Hepatic stellate cell (primary cell): ENCODE results near the gene CX3CR1.
"Not testable (repeated sequence)": the region's sequence is repeated elsewhere in the genome, so short reads cannot be mapped to it uniquely, and the experiment has no call there.

Experiments
- DNase-seq: peaks from one replicate; pipeline ENCODE4 v3.0.0; 2011; ENCODE audit warnings: low spot score

CX3CR1 gene

DNA sequence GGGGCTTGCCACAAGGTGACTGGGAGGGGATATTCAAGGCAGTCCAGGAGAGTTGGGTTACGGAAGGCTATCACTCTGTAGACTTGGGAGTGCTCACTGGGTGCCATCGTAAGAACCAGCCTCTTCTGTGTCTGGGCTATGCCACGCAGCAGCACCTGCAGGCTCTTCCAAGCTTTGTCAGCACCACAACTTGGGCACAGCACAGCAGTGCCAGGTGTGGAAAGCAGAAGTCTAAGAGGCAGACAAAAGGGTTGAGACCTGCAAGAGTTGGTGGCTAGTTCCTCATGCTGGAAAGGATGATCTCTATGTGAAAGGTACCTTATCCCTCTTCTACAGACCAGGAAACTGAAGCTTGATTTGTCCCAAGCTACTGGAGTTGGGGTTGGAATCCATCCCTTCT lies 15.8 kb downstream of the CX3CR1 start:
- no peak for DNase-seq

DNA sequence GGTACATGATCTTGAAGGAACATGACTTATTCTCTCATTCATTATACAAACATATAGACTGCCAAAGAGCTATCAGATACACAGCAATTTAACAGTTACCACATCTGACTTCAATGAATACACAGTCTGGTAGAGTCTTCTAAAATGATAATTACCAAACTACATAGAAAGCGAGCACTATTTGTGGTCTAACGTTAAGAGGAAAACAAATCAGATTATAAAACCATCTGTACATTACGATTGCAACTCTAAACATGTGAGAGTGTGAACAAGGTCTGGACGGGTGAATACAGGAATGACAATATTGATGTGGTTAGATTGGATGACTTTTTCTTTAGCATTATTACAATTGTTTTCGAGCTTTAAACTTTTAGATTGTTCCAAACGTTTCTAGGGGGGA lies 16.3 kb downstream of the CX3CR1 start:
- DNase-seq, result no peak

DNA sequence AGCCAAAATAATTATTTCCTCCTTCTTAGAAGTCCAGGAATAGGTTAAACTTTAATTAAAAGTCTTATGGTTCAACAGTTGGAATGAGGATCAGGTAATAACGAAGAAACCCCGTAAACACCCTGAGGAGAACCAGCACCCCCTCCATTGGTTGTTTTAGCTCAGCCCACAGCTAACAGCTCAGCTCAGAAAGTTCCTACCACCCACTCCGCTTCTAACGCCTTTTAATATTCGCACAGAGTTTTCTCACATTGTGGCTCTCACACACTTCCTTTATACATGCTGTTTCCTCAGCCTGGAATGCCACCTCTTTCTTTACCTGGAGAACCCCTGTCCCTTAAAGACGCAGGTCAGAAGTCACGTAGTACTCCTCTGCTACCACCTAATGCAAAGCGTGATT lies 17.0 kb downstream of the CX3CR1 start:
- no peak for DNase-seq

DNA sequence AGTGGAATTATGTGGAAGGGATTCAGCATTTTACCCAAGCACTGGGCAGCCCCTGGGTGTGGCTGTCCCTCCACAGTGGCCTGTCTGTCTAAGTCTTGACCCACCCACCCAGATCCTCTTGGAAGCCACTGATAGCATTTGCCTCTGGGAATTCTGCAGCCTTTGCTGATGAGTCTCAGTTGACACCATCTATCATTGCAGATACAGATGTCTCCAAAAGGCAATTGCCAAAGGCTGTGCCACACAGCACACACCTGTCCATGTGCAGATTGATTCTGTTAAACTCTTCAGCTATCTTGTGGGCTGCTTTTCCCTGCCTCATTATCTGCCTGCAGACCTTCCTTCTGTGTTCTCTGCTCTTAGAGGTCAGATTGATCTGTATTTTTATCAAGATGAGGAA lies 18.1 kb downstream of the CX3CR1 start:
- DNase-seq, result no peak

DNA sequence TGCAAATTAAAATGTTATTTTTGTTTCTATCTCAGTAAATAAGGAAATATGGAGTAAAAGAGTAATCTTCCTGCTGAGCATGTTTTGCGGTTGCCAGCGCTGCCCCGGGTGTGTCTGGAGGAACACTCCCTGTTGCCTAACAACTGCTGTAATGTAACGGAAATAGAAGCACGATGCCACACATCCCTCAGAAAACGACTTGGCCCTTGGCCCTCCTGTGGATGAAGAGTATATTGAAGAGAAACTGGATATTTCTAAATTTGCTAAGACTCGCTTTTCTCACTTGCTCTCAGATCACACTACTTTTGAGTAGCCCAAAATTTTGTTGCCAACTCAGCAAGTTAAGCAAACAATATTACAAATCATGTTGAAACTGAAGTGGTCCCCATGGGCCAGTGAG lies 18.9 kb downstream of the CX3CR1 start:
- peak; percentile 95 for DNase-seq

DNA sequence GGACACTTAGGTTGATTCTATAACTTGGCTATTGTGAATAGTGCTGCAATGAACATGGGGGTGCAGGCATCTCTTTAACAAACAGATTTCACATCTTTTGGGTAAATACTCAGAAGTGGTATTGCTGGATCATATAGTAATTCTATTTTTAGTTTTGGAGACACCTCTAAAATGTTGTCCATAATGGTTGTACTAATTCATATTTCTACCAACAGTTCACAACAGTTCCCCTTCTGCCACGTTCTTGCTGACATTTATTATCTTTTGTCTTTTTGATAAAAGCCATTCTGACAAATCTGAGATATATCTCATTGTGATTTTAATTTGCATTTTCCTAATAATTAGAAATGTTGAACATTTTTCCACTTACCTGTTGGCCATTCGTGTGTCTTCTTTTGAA lies 19.5 kb downstream of the CX3CR1 start:
- no peak for DNase-seq

DNA sequence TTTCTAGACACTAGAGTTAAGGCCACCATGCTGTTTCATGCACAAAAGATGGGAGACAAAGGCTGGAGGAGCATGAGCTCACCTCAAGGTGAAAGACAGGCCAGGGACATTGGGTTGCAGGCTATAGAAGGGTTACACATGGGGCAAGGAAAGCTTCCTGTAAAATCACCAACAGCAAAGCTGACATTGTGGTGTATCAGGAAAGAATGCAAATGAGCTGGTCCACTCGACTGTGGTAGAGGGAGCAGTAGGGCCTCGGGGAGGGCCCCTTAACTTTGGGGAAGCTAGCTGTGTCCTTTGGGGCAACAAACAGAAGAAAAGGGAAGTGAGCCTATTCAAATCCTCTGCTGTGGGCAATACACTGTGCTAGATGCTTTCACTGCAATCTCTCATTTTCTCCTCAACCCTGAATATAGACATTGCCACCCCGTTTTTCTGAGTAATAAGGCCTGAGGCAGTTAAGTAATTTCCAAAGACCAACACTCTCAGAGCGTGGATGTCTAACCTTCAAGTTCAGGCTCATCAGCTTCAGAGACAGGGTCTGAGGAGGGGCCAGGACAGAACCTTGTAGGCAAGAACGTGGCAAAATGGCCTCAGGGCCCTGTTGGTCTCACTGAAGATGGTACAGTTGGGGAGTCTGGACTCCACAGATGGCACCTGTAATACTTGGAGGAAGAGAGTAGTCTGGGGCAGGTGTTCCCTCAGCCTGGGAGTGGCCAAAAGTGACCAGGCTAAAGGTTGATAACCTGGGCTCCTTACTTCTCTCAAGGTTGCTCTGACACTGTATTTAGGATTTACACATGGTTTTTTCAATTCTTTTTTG lies 24.1 kb downstream of the CX3CR1 start:
- DNase-seq, result no peak

DNA sequence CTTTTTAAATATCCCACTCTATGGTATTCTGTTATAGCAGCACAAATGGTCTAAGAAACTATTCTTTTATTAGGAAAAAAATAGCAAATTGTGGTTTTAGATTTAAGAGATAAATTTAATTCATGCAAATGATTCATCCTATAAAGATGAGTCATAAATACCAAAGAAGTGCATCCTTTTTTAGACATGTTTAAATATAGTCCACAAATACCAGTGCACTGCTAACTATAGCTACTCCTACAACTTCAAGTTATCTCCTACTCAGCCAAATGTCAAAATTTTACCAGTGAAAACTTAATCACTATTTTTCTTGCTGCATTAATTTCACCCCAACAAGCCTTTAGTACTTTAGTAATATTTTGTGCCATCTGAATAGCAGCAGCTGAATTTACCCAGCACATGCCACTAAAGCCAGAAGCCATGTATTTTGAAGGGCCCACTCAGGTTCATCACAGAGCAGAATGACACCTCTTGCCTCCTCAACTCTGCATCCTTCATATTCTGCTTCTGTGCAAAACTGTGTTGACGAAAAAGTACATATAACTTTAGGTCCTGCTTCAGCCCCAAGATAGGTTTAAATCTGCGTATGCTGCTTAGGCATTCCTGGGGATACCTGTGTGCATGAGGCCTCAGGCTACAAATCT lies 24.9 kb downstream of the CX3CR1 start:
- DNase-seq, result peak; percentile 72

DNA sequence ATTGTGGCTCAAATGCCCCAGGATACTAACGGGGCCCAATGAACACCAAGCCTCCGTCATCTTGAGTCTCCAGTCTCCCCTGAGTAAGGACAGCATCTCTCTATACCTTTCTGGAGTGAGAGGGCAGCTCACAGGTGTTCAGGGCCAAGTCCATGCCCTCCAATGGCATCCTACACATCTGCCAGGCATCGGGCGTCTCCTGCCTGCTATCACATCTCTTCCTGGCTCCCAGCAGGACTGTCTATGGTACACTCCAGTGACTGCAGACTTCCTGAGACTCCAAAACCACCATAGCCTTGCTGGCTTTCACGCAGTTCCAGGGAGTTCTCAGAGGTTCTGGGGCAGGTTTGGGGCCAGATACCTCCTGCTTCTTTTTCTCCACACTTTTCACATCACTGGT lies 28.3 kb downstream of the CX3CR1 start:
- DNase-seq, result no peak

DNA sequence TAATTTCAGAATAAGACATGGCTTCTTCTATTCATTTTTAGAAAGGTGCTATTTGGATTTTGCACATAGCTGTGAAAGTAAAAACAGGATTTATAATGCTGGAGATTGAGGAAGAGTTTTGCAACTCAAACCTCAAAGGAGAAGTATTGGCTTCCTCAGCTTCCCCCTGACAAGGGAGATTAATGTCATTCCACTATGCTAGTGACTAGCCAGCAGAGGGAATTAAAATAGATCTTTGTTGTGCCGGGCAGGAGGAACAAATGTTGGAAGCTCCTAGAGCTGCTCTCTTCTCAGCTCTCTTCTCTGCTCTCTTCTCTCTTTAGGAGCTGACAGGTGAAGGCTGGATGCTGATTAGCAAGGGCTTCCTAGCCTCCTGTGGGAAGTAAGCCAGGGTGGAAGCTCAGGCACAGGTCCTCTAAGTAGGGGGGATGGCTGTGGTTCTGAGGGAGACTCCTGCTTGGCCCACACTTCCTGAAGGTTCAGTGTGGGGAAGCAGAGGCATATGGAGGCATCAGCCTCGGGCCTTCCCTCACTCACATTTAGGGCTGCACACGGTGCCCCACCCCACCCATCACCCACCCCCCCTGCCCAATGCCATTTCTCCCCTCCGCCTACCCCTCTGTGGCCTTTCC lies 29.6 kb downstream of the CX3CR1 start:
- DNase-seq, result no peak

DNA sequence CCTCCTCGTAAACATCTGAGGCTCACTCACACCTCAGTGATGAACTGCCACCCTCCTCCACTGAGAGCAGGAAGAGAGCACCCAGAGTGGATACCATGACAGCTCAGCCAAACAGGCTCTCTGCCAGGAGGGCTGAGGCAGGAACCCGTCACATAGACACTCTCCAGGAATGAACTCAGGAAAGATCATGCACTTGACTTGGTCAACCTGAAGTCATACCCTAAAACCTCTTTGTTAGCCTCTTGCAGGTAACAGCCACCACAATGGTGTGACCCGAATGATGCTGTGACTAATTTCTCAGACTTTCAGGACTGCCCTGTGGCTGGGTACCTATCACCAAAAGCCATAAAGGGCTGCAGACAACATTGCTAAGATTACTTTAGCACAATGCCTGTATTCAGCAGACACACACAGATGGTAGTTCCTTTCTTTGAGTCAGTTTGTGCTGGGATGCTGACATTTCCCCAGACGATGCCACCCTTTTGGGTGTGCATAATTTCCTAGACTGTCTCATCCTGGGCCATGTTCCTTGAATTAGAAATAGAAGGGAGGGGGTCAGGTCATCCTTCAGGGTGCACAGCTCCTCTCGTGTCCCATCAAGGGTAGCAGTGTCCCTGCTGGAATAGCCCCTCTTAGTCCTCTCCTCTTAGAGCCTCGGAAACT lies 30.3 kb downstream of the CX3CR1 start:
- no peak for DNase-seq

DNA sequence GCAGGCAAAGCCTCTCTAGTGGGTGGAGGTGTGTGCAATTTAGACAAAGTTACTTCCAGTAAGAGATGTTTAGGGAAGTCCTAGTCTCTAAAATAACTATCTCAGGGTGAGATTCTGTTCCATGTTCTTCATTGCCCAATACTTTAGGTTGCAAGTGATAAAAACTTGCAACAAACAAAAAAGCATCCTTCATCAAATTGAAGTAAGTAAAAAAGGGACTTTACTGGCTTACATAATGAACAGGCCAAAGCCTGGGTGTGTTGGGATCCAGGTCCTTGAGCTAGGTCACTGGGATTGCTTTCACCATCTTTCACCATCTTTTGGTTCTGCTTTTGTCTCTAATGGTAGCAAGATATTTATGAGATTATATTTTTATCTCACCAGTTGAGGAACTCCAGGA lies 38.3 kb downstream of the CX3CR1 start:
- DNase-seq, result no peak

DNA sequence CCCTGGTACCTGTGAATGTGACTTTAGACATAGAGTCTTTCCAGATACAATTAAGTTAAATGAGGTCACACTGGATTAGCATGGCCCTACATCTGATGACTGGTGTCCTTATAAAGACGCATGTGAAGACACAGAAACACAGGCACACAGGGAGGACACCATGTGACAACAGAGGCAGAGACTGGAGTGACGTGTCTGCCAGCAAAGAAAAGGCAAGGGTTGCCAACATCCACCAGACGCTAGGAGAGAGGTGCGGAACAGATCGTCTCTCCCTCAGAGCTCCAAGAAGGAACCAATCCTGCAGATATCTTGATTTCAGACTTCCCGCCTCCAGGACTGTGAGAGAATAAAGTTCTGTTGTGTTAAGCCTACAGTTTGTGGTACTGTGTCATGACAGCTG lies 42.8 kb downstream of the CX3CR1 start:
- DNase-seq, result no peak

DNA sequence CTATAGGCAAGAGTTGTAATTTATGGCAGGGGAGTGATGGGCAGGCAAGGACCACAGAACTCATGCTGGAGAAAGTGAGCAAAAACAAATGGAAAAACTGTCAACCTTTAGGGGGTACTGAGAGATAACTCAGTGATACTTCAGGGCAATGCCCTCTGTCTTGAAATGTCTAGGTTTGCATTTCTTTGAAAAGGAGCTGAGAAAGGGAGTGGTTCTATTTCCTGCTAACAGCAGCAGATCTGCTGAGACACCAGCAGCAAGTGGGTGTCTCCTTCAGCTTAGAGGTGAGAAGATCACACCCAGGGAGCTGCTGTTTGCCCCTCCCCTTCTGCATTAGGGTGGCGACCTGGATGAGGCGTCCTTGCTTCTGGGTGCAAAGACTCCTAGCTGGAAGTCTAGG lies 45.2 kb downstream of the CX3CR1 start:
- DNase-seq, result no peak

DNA sequence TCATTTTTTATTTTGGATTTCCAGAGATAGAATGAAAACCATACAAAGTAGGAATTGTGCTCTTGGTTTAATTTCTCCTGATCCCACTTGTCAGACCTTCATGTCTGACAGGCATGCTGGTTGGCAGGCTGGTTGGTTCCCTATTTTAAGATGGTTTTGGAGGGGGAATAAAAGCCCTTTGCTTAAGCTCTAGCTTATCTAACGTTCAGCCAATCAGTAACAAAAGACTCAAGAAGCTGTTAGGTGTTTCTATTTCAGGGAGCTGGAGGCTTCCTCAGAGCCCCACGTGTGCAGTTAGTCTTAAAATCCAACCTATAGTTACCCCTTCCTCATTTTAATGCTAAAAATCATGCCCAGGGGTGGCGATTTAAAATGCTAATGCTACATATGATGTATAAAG lies 47.0 kb downstream of the CX3CR1 start:
- DNase-seq, result no peak

DNA sequence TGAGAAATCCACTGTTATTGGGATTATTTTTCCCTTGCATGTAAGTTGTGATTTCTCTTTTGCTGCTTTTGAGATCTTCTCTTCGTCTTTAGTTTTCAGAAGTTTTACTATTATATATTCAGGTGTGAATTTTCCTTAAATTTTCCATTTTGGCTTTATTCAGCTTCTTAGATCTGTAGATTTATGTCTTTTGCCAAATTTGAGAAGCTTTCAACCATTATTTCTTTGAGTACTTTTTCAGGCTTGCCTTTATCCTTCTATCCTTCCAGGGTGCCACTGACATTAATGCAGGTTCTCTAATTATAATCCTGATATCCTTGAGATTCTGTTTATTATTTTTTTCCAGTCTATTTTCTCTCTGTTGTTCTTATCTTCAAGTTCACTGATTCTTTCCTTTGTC lies 49.4 kb downstream of the CX3CR1 start:
- no peak for DNase-seq

DNA sequence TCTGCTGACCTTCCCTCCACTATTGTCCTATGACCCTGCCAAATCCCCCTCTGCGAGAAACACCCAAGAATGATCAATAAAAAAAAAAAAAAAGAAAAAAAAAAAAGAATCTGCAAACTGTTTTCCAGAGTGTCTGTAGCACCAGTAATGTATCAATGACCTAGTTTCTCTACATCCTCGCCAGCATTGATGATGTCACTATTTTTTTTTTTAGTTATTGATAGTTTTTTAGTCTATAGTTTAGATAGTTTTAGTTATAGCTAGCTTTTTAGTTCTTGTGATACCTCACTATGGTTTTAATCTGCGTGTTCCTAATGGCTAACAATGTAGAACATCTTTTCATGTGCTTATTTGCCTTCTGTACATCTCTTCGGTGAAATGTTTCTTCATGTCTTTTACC lies 51.3 kb downstream of the CX3CR1 start:
- DNase-seq, result no peak

DNA sequence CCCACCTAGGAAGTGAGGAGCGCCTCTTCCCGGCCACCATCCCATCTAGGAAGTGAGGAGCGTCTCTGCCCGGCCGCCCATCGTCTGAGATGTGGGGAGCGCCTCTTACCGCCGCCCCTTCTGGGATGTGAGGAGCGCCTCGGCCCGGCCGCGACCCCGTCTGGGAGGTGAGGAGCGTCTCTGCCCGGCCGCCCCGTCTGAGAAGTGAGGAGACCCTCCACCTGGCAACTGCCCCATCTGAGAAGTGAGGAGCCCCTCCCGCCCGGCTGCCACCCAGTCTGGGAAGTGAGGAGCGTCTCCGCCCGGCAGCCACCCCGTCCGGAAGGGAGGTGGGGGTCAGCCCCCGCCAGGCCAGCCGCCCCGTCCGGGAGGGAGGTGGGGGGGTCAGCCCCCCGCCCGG lies 52.2 kb downstream of the CX3CR1 start:
- not testable (repeated sequence) for DNase-seq

DNA sequence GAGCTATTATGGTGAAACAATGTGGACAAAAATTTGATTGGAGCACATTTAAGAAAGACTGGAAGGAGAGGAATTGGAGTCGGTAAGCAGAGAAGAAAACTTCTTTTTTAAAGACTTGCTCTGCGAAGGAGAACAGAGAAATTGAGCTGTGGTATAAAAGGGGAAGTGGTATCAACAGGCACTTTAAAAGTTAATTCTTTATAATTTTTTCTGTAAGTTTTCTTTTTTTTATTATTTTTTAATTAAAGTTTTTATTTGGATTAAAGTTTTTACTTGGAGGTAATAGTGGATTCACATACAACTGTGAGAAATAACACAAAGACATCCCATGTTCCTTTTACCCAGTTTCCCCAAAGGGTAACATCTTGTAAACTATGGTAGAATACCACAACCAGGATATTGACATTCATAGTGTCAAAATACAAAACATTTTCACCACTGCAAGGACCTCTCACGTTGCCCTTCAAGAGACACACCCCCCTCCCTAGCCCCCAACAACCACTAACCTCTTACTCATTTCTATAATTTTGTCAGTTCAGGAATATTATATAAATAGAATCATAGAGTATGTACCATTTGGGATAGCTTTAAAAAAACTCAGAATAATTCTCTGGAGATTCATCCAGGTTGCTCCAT lies 53.6 kb downstream of the CX3CR1 start:
- no peak for DNase-seq

DNA sequence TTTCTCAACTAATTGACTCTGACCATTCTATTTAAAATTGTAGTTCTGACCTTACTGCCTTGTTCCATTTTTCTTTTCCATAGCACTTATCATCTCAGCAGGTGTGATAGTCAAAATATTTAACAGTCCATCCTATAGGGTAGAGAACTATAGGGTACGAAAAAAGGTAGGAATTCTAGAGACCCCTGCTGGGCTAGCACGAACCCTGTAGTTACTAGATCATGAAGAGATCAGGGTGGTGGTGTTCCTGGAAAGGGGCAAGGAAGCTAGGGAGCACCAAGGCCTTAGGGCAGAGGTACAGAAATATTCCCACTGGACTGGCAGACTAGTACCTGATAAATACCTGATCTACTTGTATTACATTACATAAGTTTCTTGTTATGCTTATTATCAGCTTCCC lies 55.5 kb downstream of the CX3CR1 start:
- DNase-seq, result no peak

DNA sequence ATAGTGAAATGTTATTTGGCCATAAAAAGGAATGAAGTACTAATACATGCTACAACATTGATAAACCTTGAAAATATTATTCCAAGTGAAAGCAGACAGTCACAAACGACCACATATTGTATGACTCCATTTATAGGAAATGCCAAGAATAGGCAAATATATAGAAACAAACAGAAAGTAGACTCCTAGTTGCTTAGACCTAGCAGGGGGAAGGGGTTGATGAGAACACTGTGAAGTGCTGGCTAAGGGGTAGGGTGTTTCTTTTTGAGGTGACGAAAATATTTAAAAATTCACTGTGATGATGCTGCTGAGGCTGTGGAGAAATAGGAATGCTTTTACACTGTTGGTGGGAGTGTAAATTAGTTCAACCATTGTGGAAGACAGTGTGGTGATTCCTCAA lies 56.9 kb downstream of the CX3CR1 start:
- no peak for DNase-seq

DNA sequence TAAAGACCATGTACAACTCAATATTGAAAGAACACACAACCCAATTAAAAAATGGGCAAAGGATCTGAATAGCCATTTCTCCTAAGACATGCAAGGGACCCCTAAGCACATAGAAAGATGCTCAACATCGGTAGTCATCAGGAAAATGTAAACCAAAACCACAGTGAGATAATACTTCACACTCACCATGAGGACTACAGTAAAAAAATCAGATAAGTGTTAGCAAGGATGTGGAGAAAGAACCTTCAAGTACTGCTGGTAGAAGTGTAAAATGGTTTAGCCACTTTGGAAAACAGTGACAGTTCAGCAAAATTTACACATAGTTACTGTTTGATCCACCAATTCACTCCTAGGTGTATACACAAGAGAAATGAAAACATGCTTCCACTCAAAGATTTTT lies 57.4 kb downstream of the CX3CR1 start:
- no peak for DNase-seq
